Body of pancreas (tissue), 4 donors: ENCODE measurements around the gene RPAP2.
"Not testable (repeated sequence)": the region's sequence is repeated elsewhere in the genome, so short reads cannot be mapped to it uniquely, and the experiment has no call there.

Experiments
- CTCF ChIP-seq, 7 experiments: fragments of 450-650 bp in 4 of 7; fragments of 200-600 bp in 3 of 7; sonication (generic) in 3 of 7; IDR thresholded peaks; one replicate each; pipeline ENCODE4 v1.5.1; 2016 to 2019; ENCODE audit warnings: antibody characterized with exemption in 7 of 7
- POLR2A ChIP-seq, 3 donors: fragments of 450-650 bp; IDR thresholded peaks; one replicate each; pipeline ENCODE4 v1.6.1; 2016; ENCODE audit warnings: antibody characterized with exemption in 3 of 3, mild to moderate bottlenecking in 2 of 3

- TF ChIP-seq POLR2A, CTCF (IDR thresholded peaks at IDR 0.05): not testable (repeated sequence)
Measured at GRCh38 chr1:92377991-92378390, 79.1 kb downstream of the RPAP2 start.
